HG03521 (cell line): Measurements from ENCODE around the gene RECK.

Experiments used
- ATAC-seq: cut with Tn5 transposase; IDR thresholded peaks from one replicate; pipeline ENCODE4 v1.9.1; 2021; ENCODE audit warnings: mild to moderate bottlenecking, moderate library complexity; ENCODE audit not compliant: unreplicated experiment

RECK gene

GRCh38 chr9:36023260-36024048, 13.3 kb upstream of the RECK start:
- ATAC-seq: no peak

- ATAC-seq: no peak
These were observed 11.0 kb upstream of the RECK start for GRCh38 chr9:36025746-36026145.

GRCh38 chr9:36029202-36029601, 7.5 kb upstream of the RECK start:
- ATAC-seq: no peak

- ATAC-seq: no peak
These were observed 6.8 kb upstream of the RECK start for GRCh38 chr9:36029765-36030528.

GRCh38 chr9:36030871-36031270, 5.8 kb upstream of the RECK start:
- no peak for ATAC-seq

GRCh38 chr9:36031774-36032555, 4.7 kb upstream of the RECK start:
- no peak for ATAC-seq

GRCh38 chr9:36033788-36034187, 2.9 kb upstream of the RECK start:
- ATAC-seq: no peak

GRCh38 chr9:36034234-36034633, 2.5 kb upstream of the RECK start:
- no peak for ATAC-seq

- ATAC-seq: no peak
These were observed 1.7 kb upstream of the RECK start for GRCh38 chr9:36035006-36035405.

- no peak for ATAC-seq
These were observed 397 bp upstream of the RECK start for GRCh38 chr9:36036253-36036779.

GRCh38 chr9:36037549-36038122, 923 bp downstream of the RECK start:
- no peak for ATAC-seq

GRCh38 chr9:36039121-36039520, 2.4 kb downstream of the RECK start:
- no peak for ATAC-seq

GRCh38 chr9:36039696-36040095, 3.0 kb downstream of the RECK start:
- no peak for ATAC-seq

- no peak for ATAC-seq
These were observed 3.7 kb downstream of the RECK start for GRCh38 chr9:36040271-36040925.

- no peak for ATAC-seq
These were observed 4.8 kb downstream of the RECK start for GRCh38 chr9:36041506-36041905.

- ATAC-seq: no peak
These were observed 8.9 kb downstream of the RECK start for GRCh38 chr9:36045610-36046009.

- no peak for ATAC-seq
These were observed 10.2 kb downstream of the RECK start for GRCh38 chr9:36046923-36047322.

- no peak for ATAC-seq
These were observed 12.7 kb downstream of the RECK start for GRCh38 chr9:36049408-36049807.

GRCh38 chr9:36050476-36050875, 13.8 kb downstream of the RECK start:
- ATAC-seq: no peak

- ATAC-seq: no peak
These were observed 14.6 kb downstream of the RECK start for GRCh38 chr9:36051317-36051716.
